IMR-90 (cell line): ENCODE results near the gene SF3B5. TPM values are rescaled to one million over a fixed set of nuclear protein-coding genes. Genes with fewer than 3 reads are reported as not detected.

Experiments used
- ATAC-seq: fragments of 200-7000 bp; cut with Tn5 transposase; 2 replicates; pipeline ENCODE4 v1.9.1; 2020; ENCODE audit warnings: low read depth, mild to moderate bottlenecking, moderate library complexity
- BruUV-seq: library from RNA; stranded (reverse); fragments of 400-500 nt; replicated peaks from 2 replicates; lab custom pipeline; 2021; lab: Mats Ljungman, UMichigan
- CTCF ChIA-PET: fragments of 300-600 bp; formaldehyde crosslinking; extraction: SDS; loops from one replicate; lab custom pipeline; 2021; ENCODE audit warnings: antibody characterized with exemption; lab: Yijun Ruan, JAX
- POLR2A ChIA-PET: fragments of 300-600 bp; sonication (Branson Sonifier 250); formaldehyde crosslinking; loops from one replicate; lab custom pipeline; 2022; ENCODE audit warnings: antibody characterized with exemption; ENCODE audit not compliant: unreplicated experiment; lab: Charles Lee
- DNase-seq: peaks from one replicate; pipeline ENCODE4 v3.0.0; 2013
- H2AFZ ChIP-seq: replicated peaks from 2 replicates; pipeline ENCODE3; 2013; ENCODE audit warnings: low read length, mild to moderate bottlenecking; ENCODE audit not compliant: poor library complexity
- H2AK5ac ChIP-seq: 2 replicates; pipeline ENCODE4 v1.6.1; 2013; ENCODE audit warnings: low read depth, low read length, inconsistent platforms
- H2AK9ac ChIP-seq: replicated peaks from 2 replicates; pipeline ENCODE3; 2013; ENCODE audit warnings: mild to moderate bottlenecking, low read depth, low read length, moderate library complexity; ENCODE audit not compliant: poor library complexity
- H2BK120ac ChIP-seq: 2 replicates; pipeline ENCODE4 v1.6.1; 2013; ENCODE audit warnings: low read depth, low read length, inconsistent platforms
- H2BK15ac ChIP-seq: 3 replicates; pipeline ENCODE4 v1.6.1; 2013; ENCODE audit warnings: low read depth, low read length, inconsistent platforms
- H2BK20ac ChIP-seq: 2 replicates; pipeline ENCODE4 v1.6.1; 2013; ENCODE audit warnings: low read depth, mild to moderate bottlenecking, inconsistent platforms, low read length, moderate library complexity
- H2BK5ac ChIP-seq: 2 replicates; pipeline ENCODE4 v1.6.1; 2013; ENCODE audit warnings: mild to moderate bottlenecking, low read depth, low read length, inconsistent platforms; ENCODE audit not compliant: poor library complexity, severe bottlenecking
- H3K14ac ChIP-seq: replicated peaks from 2 replicates; pipeline ENCODE4 v1.6.1; 2013; ENCODE audit warnings: low read depth, low read length, inconsistent platforms
- H3K18ac ChIP-seq: 2 replicates; pipeline ENCODE4 v1.6.1; 2013; ENCODE audit warnings: low read depth, low read length, control low read depth
- H3K23ac ChIP-seq: 2 replicates; pipeline ENCODE4 v1.6.1; 2013; ENCODE audit warnings: low read depth, low read length, inconsistent platforms
- H3K27ac ChIP-seq: 2 replicates; pipeline ENCODE4 v1.5.1; 2013; ENCODE audit warnings: mild to moderate bottlenecking, control low read depth, low read length; ENCODE audit not compliant: insufficient read depth
- H3K27me3 ChIP-seq: 2 replicates; pipeline ENCODE4 v1.6.1; 2013; ENCODE audit warnings: low read length; ENCODE audit not compliant: control insufficient read depth, insufficient read depth
- H3K36me3 ChIP-seq: 2 replicates; pipeline ENCODE4 v1.6.1; 2013; ENCODE audit warnings: low read length, mixed read lengths; ENCODE audit not compliant: control insufficient read depth, insufficient read depth
- H3K4ac ChIP-seq: 2 replicates; pipeline ENCODE4 v1.6.1; 2013; ENCODE audit warnings: low read depth, low read length, inconsistent platforms
- H3K4me1 ChIP-seq: 2 replicates; pipeline ENCODE4 v1.6.1; 2013; ENCODE audit warnings: low read length, mixed read lengths; ENCODE audit not compliant: control insufficient read depth, insufficient read depth
- H3K4me2 ChIP-seq: 2 replicates; pipeline ENCODE4 v1.6.1; 2013; ENCODE audit warnings: low read depth, mild to moderate bottlenecking, control low read depth, low read length, moderate library complexity
- H3K4me3 ChIP-seq: 2 replicates; pipeline ENCODE4 v1.5.1; 2013; ENCODE audit warnings: low read depth, mild to moderate bottlenecking, control low read depth, low read length, moderate library complexity; ENCODE audit not compliant: insufficient read depth
- H3K56ac ChIP-seq: 2 replicates; pipeline ENCODE4 v1.6.1; 2013; ENCODE audit warnings: low read length, inconsistent platforms; ENCODE audit not compliant: insufficient read depth; ENCODE audit errors: extremely low read depth
- H3K79me1 ChIP-seq, 2 experiments: 2 replicates each; pipeline ENCODE4 v1.6.1; 2013; ENCODE audit warnings: low read length in 2 of 2, inconsistent platforms in 1 of 2, low read depth in 1 of 2
- H3K9ac ChIP-seq: 2 replicates; pipeline ENCODE4 v1.6.1; 2013; ENCODE audit warnings: low read depth, low read length, control low read depth
- H3K9me1 ChIP-seq: 2 replicates; pipeline ENCODE4 v1.6.1; 2013; ENCODE audit warnings: low read length, inconsistent platforms; ENCODE audit not compliant: insufficient read depth
- H3K9me3 ChIP-seq: 2 replicates; pipeline ENCODE4 v1.6.1; 2013; ENCODE audit warnings: low read length; ENCODE audit not compliant: control insufficient read depth, insufficient read depth
- H4K20me1 ChIP-seq: 2 replicates; pipeline ENCODE4 v1.6.1; 2013; ENCODE audit warnings: low read length, inconsistent platforms; ENCODE audit not compliant: insufficient read depth
- H4K5ac ChIP-seq: 2 replicates; pipeline ENCODE4 v1.6.1; 2013; ENCODE audit warnings: mild to moderate bottlenecking, low read depth, low read length, control low read depth
- H4K8ac ChIP-seq, 2 experiments: 2 replicates each; pipeline ENCODE4 v1.6.1; 2013; ENCODE audit warnings: low read depth in 2 of 2, low read length in 2 of 2, control low read depth in 1 of 2, inconsistent platforms in 1 of 2
- H4K91ac ChIP-seq: 2 replicates; pipeline ENCODE4 v1.6.1; 2013; ENCODE audit warnings: low read depth, low read length, inconsistent platforms; ENCODE audit not compliant: insufficient read depth
- BHLHE40 ChIP-seq: fragments of 150-350 bp; IDR thresholded peaks from 2 replicates; pipeline ENCODE4 v1.6.1; 2016; ENCODE audit warnings: mild to moderate bottlenecking, low read depth, low read length
- CEBPB ChIP-seq: IDR thresholded peaks from 2 replicates; pipeline ENCODE4 v1.6.1; 2012; ENCODE audit warnings: low read depth, low read length, improper control_type of control experiment
- CHD1 ChIP-seq: IDR thresholded peaks from 2 replicates; pipeline ENCODE4 v1.6.1; 2012; ENCODE audit warnings: low read depth, low read length, improper control_type of control experiment
- CTCF ChIP-seq: conservative IDR thresholded peaks from 2 replicates; pipeline ENCODE4 v1.5.1; 2012; ENCODE audit warnings: mild to moderate bottlenecking, low read depth, low read length, improper control_type of control experiment
- ELK1 ChIP-seq: fragments of 150-350 bp; IDR thresholded peaks from 2 replicates; pipeline ENCODE4 v1.6.1; 2016; ENCODE audit warnings: low read depth, mild to moderate bottlenecking, low read length, moderate library complexity, borderline replicate concordance
- FOS ChIP-seq: fragments of 150-350 bp; IDR thresholded peaks from 2 replicates; pipeline ENCODE4 v1.6.1; 2016; ENCODE audit warnings: low read depth, low read length
- MAFK ChIP-seq: IDR thresholded peaks from 2 replicates; pipeline ENCODE4 v1.6.1; 2012; ENCODE audit warnings: low read depth, low read length, improper control_type of control experiment
- MAZ ChIP-seq: IDR thresholded peaks from 2 replicates; pipeline ENCODE4 v1.6.1; 2012; ENCODE audit warnings: low read depth, mild to moderate bottlenecking, low read length, improper control_type of control experiment, moderate library complexity, borderline replicate concordance
- MXI1 ChIP-seq: IDR thresholded peaks from 2 replicates; pipeline ENCODE4 v1.6.1; 2012; ENCODE audit warnings: low read depth, mild to moderate bottlenecking, low read length, moderate library complexity, borderline replicate concordance
- NFE2L2 ChIP-seq: fragments of 150-350 bp; IDR thresholded peaks from 2 replicates; pipeline ENCODE4 v1.6.1; 2016; ENCODE audit warnings: low read depth, mild to moderate bottlenecking, low read length
- POLR2A ChIP-seq: IDR thresholded peaks from 2 replicates; pipeline ENCODE4 v1.6.1; 2012; ENCODE audit warnings: mild to moderate bottlenecking, low read depth, low read length
- RAD21 ChIP-seq: IDR thresholded peaks from 2 replicates; pipeline ENCODE4 v1.6.1; 2012; ENCODE audit warnings: low read length, improper control_type of control experiment
- RCOR1 ChIP-seq: IDR thresholded peaks from 2 replicates; pipeline ENCODE4 v1.6.1; 2012; ENCODE audit warnings: mild to moderate bottlenecking, low read length, improper control_type of control experiment; ENCODE audit not compliant: insufficient replicate concordance
- RFX5 ChIP-seq: IDR thresholded peaks from 2 replicates; pipeline ENCODE4 v1.8.0; 2012; ENCODE audit warnings: low read depth, mild to moderate bottlenecking, low read length, moderate library complexity
- SMC3 ChIP-seq: fragments of 150-350 bp; IDR thresholded peaks from 2 replicates; pipeline ENCODE4 v1.6.1; 2016; ENCODE audit warnings: low read depth, mild to moderate bottlenecking, antibody characterized with exemption, low read length, moderate library complexity
- USF2 ChIP-seq: fragments of 150-350 bp; IDR thresholded peaks from 2 replicates; pipeline ENCODE4 v1.6.1; 2017; ENCODE audit warnings: mild to moderate bottlenecking, antibody characterized with exemption, low read length, low read depth
- WGBS, 2 experiments: methylation state at CpG; one replicate each; pipeline versions ENCODE4 v1.1.5 to v1.1.7; 2013; ENCODE audit warnings: missing lambda C conversion rate in 2 of 2; ENCODE audit not compliant: insufficient read length in 1 of 2; ENCODE audit errors: extremely low coverage in 2 of 2; 5-methylcytosine and 5-hydroxymethylcytosine counted together
- dilution Hi-C: fragments of 300-500 bp; cut with HindIII; formaldehyde crosslinking; loops from one replicate; pipeline ENCODE4 v1.14.3; 2018; ENCODE audit warnings: low sequenced_read_pairs; ENCODE audit not compliant: unreplicated experiment
- in situ Hi-C: fragments of 300-500 bp; cut with MboI; formaldehyde crosslinking; loops from 3 replicates; pipeline ENCODE4 v1.14.3; 2019; ENCODE audit warnings: low sequenced_read_pairs, inconsistent platforms, mixed read lengths
- intact Hi-C: fragments of 100-400 bp; cut with micrococcal nuclease; formaldehyde crosslinking; loops from 2 replicates; pipeline ENCODE4 v1.10.0; 2022
- polyA plus RNA-seq, 3 experiments: library from polyadenylated mRNA; depleted of rRNA; stranded (reverse); fragments of >200 nt; gene quantifications; 2 replicates each; pipeline ENCODE4 v1.2.3, GENCODE V29; 2012; ENCODE audit warnings: low replicate concordance in 1 of 3
- total RNA-seq: library from RNA; depleted of rRNA; stranded (reverse); fragments of >200 nt; gene quantifications from 2 replicates; pipeline ENCODE4 v1.2.3, GENCODE V29; 2012

The SF3B5 gene
- total and polyA plus RNA-seq, 2 of the 4 experiments (the other 2 are of a cell fraction), result 227 to 333 TPM

- Histone ChIP-seq H2BK15ac (no peak overlapping the region; the same call in 2 of the 3 replicates), H3K4me1 (no peaks in the 10 kb centered on the region), H4K91ac (no peak overlapping the region), H2BK5ac (no peak overlapping the region), H3K23ac (no peak overlapping the region), H3K4me3 (no peak overlapping the region), H2BK120ac (peak overlapping the region; percentile 44; the same call in 1 of the 2 replicates), H3K27ac (no peak overlapping the region), H2AK9ac (no peak overlapping the region), H3K9me1 (no peaks in the 10 kb centered on the region), H3K9ac (no peak overlapping the region), H2AK5ac (no peak overlapping the region), H3K36me3 (no peaks in the 10 kb centered on the region), H2AFZ (peak overlapping the region; percentile 57), H4K8ac (no peak overlapping the region), H4K5ac (no peak overlapping the region), H2BK20ac (no peak overlapping the region), H3K56ac (no peak overlapping the region), H3K27me3 (peaks cover 3% of the 10 kb centered on the region; the same call in 1 of the 2 replicates), H3K9me3 (no peaks in the 10 kb centered on the region), H4K20me1 (no peaks in the 10 kb centered on the region), H3K4ac (no peak overlapping the region), H3K79me1 (no peaks in the 10 kb centered on the region), H3K14ac (no peak overlapping the region), H3K4me2 (no peak overlapping the region), H3K18ac (no peak overlapping the region)
- in situ Hi-C loops, result no loop called here
- intact Hi-C loops, result no loop called here
- BruUV-seq, result no TSS peak
- no peak for TF ChIP-seq POLR2A
- TF ChIP-seq FOS, result no peak
- no peak for TF ChIP-seq RAD21
- TF ChIP-seq CEBPB, result no peak
- TF ChIP-seq RFX5, result no peak
- no peak for TF ChIP-seq NFE2L2
- no peak for TF ChIP-seq MXI1
- TF ChIP-seq CHD1, result no peak
- TF ChIP-seq RCOR1, result no peak
- TF ChIP-seq BHLHE40, result no peak
- TF ChIP-seq USF2, result no peak
- TF ChIP-seq MAZ, result no peak
- no peak for TF ChIP-seq ELK1
- no peak for TF ChIP-seq CTCF
- no peak for TF ChIP-seq MAFK
- TF ChIP-seq SMC3, result no peak
- DNase-seq, result no peak
- dilution Hi-C loops, result no loop called here
- CTCF ChIA-PET, result interaction anchor here (0.8 kb wide), 1 partner anchor 25 kb away, joined by 3 read pairs; no protein-coding TSS in a partner anchor
- ATAC-seq, result no peak
- POLR2A ChIA-PET, result interaction anchor here (0.5 kb wide), 1 partner anchor 55 kb away, joined by 7 read pairs; no protein-coding TSS in a partner anchor
- 70% methylated on average over 2 of the region's 6 CpGs; no CpG with 5 or more reads in 1 of the 2 experiments for WGBS, 2 experiments
Observed at GRCh38 chr6:144129469-144129868, 34.1 kb upstream of the SF3B5 start.
